Activated naive CD8-positive, alpha-beta T cell treated with anti-CD3 and anti-CD28 coated beads for 36 hours (primary cell): ENCODE results near the gene TCF19. TPM values are rescaled to one million over a fixed set of nuclear protein-coding genes. Genes with fewer than 3 reads are reported as not detected.

Experiments
- DNase-seq: peaks from one replicate; pipeline ENCODE4 v3.0.0; 2021
- H3K27ac Mint-ChIP-seq: one replicate; pipeline ENCODE4 v1.8.0; 2022; ENCODE audit warnings: mild to moderate bottlenecking, moderate library complexity, mixed read lengths
- H3K27me3 Mint-ChIP-seq: one replicate; pipeline ENCODE4 v1.8.0; 2022; ENCODE audit warnings: mild to moderate bottlenecking, mixed read lengths
- H3K36me3 Mint-ChIP-seq: one replicate; pipeline ENCODE4 v1.8.0; 2021; ENCODE audit warnings: mild to moderate bottlenecking, mixed read lengths
- H3K4me1 Mint-ChIP-seq: one replicate; pipeline ENCODE4 v1.8.0; 2021; ENCODE audit warnings: mixed read lengths
- H3K4me3 Mint-ChIP-seq: one replicate; pipeline ENCODE4 v1.8.0; 2022; ENCODE audit warnings: mild to moderate bottlenecking, moderate library complexity, mixed read lengths
- H3K9me3 Mint-ChIP-seq: one replicate; pipeline ENCODE4 v1.8.0; 2022; ENCODE audit warnings: mixed read lengths
- total RNA-seq, 2 experiments: library from RNA; stranded (reverse); gene quantifications; one replicate each; pipeline ENCODE4 v1.2.3, GENCODE V29; 2021

Gene TCF19
- total RNA-seq, 2 experiments from 2014 or later: 86.1 to 89.8 TPM

DNA sequence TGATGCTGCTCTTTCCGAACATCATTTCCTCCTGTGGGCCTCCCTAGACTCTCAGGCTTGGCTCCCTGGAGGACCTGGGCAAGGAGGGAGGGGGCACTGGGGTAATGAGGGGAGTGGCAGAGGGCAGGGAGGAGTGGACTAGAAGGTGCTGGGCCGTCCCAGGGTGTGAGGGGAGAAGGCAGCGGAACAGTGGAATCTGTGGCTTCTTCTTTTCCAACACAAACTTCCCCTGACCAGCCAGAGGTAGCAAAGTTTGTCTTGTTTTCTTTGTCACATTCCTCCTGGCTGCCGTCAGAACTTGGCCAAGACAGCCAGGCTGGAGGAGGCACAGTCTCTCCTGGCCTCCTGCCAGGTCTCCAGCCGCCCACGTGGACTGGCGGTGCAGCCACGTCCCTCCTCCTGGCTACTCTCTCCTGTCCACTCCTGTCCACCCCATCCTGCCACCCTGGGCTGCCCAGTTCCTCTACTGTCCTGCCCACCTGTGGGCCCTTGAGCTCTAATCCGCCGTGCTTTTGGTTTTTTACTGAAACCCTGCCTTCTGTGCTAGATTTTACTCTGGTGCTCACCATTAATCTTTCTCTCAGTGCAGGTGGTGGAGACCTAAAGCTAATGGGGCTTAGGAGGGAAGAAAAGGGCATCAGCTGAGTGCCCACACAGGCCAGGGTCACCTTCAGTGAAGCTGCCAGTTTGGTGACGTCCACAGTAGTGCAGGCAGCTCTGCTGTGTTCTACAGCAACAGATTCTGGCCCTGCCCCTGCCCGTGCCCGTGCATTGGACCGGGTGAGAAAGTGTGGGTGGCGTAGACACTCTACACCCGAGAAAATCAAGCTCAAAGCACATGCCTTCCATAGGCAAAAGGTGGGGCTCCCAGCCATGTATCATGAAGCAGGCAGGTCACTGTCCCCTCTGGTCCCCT is 35.3 kb upstream of the TCF19 start:
- no peaks in the 10 kb centered on the region for H3K36me3 Mint-ChIP-seq
- no peak for DNase-seq
- H3K27ac Mint-ChIP-seq: no peak overlapping the region
- H3K27me3 Mint-ChIP-seq: peaks cover 2% of the 10 kb centered on the region
- peaks cover 3% of the 10 kb centered on the region for H3K4me1 Mint-ChIP-seq
- H3K4me3 Mint-ChIP-seq: no peak overlapping the region
- no peaks in the 10 kb centered on the region for H3K9me3 Mint-ChIP-seq

DNA sequence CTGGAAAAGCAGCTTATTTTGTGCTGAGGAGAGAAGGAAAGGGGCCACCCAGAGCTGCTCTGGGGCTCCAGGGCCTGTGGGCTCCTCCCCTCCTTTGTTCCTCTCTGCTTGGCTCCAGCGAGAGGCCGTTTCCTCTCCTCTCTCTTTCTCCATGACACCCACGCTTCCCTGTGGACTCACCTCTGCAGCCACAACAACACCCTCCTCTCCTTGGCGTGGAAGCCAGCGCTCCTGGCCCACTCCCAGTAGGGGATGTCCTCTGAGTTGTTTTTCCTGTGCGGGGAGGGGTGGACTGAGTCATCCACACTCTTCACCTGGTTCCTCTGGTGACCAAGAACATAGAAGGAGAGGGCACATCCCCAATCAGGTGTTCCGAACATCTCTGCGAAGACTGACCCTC is 33.2 kb upstream of the TCF19 start:
- Mint-ChIP-seq H3K4me1 (peaks cover 5% of the 10 kb centered on the region), H3K27me3 (peaks cover 13% of the 10 kb centered on the region), H3K4me3 (no peak overlapping the region), H3K27ac (no peak overlapping the region), H3K36me3 (no peaks in the 10 kb centered on the region), H3K9me3 (no peaks in the 10 kb centered on the region)
- no peak for DNase-seq

DNA sequence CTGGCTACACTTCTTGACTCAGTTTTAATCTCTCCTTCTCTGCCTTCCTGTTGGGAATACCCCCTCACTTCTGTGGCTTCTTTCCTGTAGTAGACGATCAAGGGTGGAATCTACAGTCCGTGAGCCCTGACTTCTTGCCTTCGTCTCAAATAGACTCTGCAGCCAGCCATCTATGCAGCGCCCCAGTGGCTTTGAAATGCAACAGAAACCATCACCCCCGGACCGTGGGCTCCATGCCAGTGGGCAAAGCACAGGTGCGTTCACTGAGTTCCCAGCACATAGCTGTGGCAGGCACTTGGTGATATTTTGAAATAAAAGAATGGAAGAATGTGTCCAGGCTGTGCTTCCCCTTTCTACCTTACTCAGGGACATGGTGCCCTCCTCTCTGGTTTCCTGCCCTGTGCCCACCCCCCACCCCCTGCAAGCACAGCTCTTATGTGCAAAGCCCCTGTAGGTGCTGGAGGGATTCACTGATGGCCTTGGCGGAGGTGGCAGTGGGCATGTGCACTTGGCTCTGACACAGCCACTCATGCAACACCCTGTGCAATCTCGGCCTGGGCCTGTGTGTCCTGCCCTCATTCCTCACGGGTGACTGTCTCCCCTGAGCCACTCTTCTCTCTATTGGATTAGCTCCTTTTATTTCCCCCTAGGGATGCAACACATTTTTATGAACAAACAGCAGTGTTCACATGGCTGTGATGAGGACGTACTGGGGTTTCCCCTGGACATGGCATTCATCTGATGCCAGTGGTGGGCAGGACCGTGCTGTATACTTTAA is 32.6 kb upstream of the TCF19 start:
- H3K27ac Mint-ChIP-seq: no peak overlapping the region
- no peak overlapping the region for H3K4me3 Mint-ChIP-seq
- no peaks in the 10 kb centered on the region for H3K36me3 Mint-ChIP-seq
- H3K4me1 Mint-ChIP-seq: peaks cover 5% of the 10 kb centered on the region
- no peaks in the 10 kb centered on the region for H3K9me3 Mint-ChIP-seq
- DNase-seq: no peak
- H3K27me3 Mint-ChIP-seq: peaks cover 13% of the 10 kb centered on the region

DNA sequence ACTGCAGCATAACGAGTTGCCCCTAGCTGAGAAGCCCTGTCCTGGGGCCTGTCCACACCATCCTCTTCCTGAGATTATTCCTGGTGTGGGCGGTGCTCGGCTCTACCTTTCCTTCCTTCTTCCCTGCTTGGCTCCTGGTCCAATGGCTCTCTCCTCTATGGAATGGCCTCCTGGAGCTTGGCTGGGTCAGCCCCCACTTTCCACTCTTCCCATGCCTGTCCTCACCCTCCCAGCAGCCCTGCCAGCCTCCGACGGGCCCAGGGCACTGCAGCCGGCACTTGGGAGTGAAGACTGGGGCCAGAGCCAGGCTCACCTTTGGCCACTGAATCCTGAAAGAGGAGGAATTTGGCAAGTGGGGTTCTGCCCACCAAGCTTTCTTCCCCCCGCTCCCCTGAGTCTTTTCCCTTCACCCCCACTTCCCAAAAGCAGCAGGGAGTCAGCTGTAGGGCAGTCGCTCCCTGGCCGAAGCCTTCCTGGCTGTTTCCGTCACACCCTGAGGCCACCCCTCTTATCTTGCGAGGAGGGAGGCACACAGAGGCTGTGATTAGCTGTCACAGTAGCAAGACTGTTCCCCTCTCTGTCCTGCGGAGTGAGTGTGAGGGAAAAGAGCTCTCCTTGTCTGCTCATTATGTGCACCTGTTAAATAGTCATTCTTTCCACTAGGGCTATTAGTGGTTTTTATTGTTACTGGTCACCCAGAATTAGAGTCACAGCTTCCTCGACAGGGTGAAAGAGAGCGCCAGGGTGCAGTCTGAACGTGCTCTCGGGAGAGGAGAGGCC is 31.8 kb upstream of the TCF19 start:
- H3K27ac Mint-ChIP-seq: no peak overlapping the region
- H3K27me3 Mint-ChIP-seq: peaks cover 13% of the 10 kb centered on the region
- H3K9me3 Mint-ChIP-seq: no peaks in the 10 kb centered on the region

DNA sequence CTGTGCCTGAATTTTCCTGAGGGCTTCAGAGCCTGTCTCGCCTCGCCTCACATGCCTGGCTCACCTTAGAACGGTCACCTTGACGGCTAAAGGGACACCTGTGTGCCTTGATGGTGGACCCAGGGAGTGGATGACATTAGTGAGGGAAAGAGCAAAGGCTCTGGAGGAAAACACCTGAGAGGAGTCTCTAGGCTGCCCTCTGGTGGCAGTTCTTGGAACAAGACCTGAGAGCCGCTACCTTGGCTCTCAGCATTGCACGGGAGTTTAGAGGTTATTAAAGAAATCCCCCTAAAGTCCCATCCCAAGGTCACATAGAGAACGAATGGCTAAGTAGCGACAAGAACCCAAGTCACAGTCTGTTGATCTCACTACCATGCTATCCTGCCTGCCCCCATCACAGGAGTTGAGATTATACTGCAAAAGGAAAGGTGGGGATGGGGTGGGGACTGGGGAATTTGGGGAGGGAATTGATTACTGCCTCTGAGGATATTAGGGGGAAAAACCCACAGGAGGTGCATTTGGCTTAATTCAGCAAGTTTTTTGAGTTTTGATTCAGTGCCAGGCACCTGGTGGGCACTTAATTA is 30.2 kb upstream of the TCF19 start:
- Mint-ChIP-seq H3K4me3 (no peak overlapping the region), H3K36me3 (no peaks in the 10 kb centered on the region), H3K27me3 (peaks cover 13% of the 10 kb centered on the region), H3K27ac (no peak overlapping the region), H3K9me3 (no peaks in the 10 kb centered on the region), H3K4me1 (peaks cover 5% of the 10 kb centered on the region)
- DNase-seq: peak; percentile 62

More for the DNA sequence above, 31.8 kb upstream of the TCF19 start:
- no peak overlapping the region for H3K4me3 Mint-ChIP-seq
- no peaks in the 10 kb centered on the region for H3K36me3 Mint-ChIP-seq
- H3K4me1 Mint-ChIP-seq: peaks cover 5% of the 10 kb centered on the region
- no peak for DNase-seq

DNA sequence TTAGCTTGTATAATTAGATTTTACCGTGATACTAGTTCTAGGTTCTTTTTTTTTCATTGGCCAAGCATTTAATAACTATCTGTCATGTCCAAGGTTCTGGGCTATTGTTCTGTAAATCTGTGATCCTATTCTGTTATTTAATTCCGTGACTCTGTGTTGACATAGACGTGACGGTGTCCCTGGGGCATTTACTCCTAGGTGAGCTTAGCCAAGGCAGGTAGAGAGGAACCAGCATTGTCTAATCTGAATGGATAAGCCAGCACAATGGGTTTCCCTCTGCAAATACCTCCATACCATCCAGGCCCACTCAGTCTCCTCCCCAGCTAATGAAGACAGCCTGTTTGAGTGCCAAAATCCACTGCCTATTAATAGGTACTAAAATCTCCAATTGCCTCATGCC is 29.3 kb upstream of the TCF19 start:
- Mint-ChIP-seq H3K27me3 (peaks cover 13% of the 10 kb centered on the region), H3K4me3 (no peak overlapping the region), H3K27ac (no peak overlapping the region), H3K36me3 (no peaks in the 10 kb centered on the region), H3K4me1 (peaks cover 5% of the 10 kb centered on the region), H3K9me3 (no peaks in the 10 kb centered on the region)
- DNase-seq: no peak

DNA sequence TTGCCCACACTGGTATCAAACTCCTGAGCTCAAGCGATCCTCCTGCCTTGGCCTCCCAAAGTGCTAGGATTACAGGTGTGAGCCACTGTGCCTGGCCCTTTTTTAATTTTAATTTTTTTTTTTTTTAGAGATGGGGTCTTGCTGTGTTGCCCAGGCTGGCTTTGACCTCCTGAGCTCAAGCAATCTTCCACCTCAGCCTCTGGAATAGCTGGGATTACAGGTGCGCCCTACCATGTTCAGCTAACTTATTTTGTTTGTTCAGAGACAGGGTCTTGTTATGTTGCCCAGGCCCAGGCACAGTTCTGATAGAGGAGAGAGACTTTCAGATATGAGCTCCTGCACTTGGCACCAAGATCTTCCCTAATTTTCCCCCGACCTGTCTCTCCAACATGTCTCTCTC is 27.6 kb upstream of the TCF19 start:
- Mint-ChIP-seq H3K4me3 (no peak overlapping the region), H3K36me3 (no peaks in the 10 kb centered on the region), H3K27ac (no peak overlapping the region), H3K4me1 (peaks cover 5% of the 10 kb centered on the region), H3K27me3 (peaks cover 13% of the 10 kb centered on the region), H3K9me3 (no peaks in the 10 kb centered on the region)
- no peak for DNase-seq

DNA sequence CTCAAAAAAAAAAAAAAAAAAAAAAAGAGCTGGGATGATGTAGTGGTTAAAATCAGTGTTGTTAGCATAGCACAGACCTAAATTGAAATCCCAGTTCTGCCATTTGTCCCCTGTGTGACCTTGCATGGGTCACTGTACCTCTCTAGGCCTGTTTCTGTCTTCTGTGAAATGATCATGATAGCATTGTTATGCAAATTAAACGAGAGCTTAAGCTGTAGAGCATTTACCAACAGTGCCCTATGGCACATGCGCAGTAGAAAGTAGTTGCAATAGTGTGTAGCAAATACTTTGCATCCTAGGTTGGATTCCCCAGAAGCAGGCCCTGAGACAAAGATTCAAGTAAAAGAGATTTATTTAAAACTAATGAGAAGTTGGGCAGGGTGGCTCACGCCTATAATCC is 26.8 kb upstream of the TCF19 start:
- H3K4me1 Mint-ChIP-seq: peaks cover 5% of the 10 kb centered on the region
- H3K36me3 Mint-ChIP-seq: no peaks in the 10 kb centered on the region
- no peak overlapping the region for H3K4me3 Mint-ChIP-seq
- H3K27ac Mint-ChIP-seq: no peak overlapping the region
- no peaks in the 10 kb centered on the region for H3K9me3 Mint-ChIP-seq
- H3K27me3 Mint-ChIP-seq: peaks cover 13% of the 10 kb centered on the region
- no peak for DNase-seq

DNA sequence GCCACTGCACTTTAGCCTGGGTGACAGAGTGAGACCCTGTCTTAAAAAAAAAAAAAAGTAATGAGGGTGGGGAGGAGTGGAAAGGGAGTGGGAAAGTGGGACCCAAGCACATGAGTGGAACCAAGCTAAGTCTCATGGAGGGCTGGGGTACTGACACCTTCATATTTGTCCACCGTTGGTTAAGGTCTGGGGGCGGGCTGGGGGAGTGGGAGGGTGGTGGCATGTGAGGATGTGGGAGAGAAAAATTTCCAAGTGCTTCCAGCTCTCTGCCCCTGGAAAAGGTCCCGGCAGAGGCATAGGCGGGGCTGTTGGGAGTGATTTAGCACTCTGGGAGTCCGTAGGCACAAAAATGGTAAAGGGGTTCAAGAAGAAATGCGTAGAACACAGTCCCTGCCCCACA is 25.6 kb upstream of the TCF19 start:
- H3K4me3 Mint-ChIP-seq: no peak overlapping the region
- H3K27me3 Mint-ChIP-seq: peaks cover 13% of the 10 kb centered on the region
- H3K4me1 Mint-ChIP-seq: peaks cover 9% of the 10 kb centered on the region
- H3K36me3 Mint-ChIP-seq: no peaks in the 10 kb centered on the region
- H3K27ac Mint-ChIP-seq: no peak overlapping the region
- no peak for DNase-seq
- no peaks in the 10 kb centered on the region for H3K9me3 Mint-ChIP-seq

DNA sequence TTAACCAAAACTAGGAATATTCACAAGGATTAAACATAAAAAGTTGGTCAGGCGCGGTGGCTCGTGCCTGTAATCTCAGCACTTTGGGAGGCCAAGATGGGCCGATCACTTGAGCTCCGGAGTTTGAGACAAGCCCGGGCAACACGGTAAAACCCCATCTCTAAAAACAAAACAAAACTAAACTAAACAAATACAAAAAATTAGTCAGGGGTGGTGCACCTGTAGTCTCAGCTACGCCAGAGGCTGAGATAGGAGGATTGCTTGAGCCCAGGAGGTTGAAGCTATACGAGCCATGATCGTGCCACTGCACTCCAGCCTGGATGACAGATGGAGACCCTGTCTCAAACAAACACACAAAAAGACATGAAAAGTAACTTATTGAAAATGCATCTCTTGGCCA is 22.7 kb upstream of the TCF19 start:
- peaks cover 4% of the 10 kb centered on the region for H3K4me1 Mint-ChIP-seq
- DNase-seq: no peak
- no peak overlapping the region for H3K27ac Mint-ChIP-seq
- H3K9me3 Mint-ChIP-seq: no peaks in the 10 kb centered on the region
- H3K36me3 Mint-ChIP-seq: no peaks in the 10 kb centered on the region
- H3K27me3 Mint-ChIP-seq: no peaks in the 10 kb centered on the region
- H3K4me3 Mint-ChIP-seq: no peak overlapping the region

DNA sequence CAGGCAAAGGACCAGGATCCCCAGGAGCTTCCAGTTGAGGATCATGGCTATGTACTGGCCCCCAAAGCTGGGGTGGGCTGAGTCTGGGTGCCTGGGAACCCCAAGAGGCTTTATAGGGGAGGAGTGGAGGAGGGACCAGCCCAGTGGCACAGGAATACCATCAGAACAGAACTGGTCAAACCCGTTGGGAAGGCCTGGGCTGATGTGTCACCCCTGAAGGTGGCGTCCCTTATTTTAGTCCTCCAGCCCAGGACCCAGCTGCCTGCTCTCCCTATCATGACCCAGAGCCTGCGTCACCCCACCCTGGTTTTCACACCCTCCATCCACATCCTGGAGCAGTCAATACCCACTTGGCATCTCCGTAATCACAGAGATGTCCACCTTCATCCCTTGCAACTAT is 19.4 kb upstream of the TCF19 start, which contains the start of gene PSORS1C2:
PSORS1C2 (minus strand) TSS at position 85 of the 400 bp plus-strand sequence; CDS start at position 45, 40 bp downstream.
- no peak for DNase-seq
- H3K9me3 Mint-ChIP-seq: no peaks in the 10 kb centered on the region
- no peaks in the 10 kb centered on the region for H3K27me3 Mint-ChIP-seq
- H3K4me3 Mint-ChIP-seq: peak within 1 kb of the TSS; percentile 52
- peaks cover 4% of the 10 kb centered on the region for H3K4me1 Mint-ChIP-seq
- peaks cover 4% of the 10 kb centered on the region for H3K36me3 Mint-ChIP-seq
- no peak within 1 kb of the TSS for H3K27ac Mint-ChIP-seq

DNA sequence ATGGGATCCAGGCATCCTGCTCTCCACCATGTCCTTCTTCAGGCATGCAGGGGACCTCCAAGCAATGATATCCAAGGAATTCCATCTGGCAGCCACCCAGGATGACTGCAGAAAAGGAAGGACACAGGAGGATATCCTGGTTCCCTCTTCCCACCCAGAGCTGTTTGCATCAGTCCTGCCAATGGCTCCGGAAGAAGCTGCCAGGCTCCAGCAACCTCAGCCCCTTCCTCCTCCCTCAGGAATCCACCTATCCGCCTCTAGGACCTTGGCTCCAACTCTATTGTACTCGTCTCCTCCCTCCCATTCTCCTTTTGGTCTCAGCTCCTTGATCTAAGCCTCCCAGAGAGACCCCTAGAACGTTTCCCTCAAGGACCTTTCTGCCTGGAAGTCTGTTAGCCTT is 18.8 kb upstream of the TCF19 start:
- Mint-ChIP-seq H3K36me3 (peaks cover 4% of the 10 kb centered on the region), H3K27me3 (no peaks in the 10 kb centered on the region), H3K27ac (no peak overlapping the region), H3K4me3 (no peak overlapping the region), H3K4me1 (peaks cover 4% of the 10 kb centered on the region), H3K9me3 (no peaks in the 10 kb centered on the region)
- DNase-seq: no peak

DNA sequence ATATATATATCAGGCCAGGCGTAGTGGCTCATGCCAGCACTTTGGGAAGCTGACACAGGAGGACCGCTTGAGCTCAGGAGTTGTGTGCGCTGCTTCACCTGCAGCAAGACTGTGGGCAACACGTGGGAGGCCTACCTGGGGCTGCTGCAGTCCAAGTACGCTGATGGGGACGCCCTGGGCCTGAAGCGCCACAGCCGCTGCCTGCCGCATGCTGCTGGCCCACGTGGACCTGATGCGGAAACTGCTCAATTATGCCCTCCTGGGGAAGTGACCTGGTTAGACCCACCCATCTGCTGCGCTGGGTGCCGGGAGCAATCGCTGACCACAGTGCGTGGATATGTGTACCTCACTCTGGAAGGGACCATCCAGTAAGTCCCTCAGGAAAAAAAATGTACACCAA is 17.7 kb upstream of the TCF19 start:
- no peaks in the 10 kb centered on the region for H3K9me3 Mint-ChIP-seq
- peaks cover 4% of the 10 kb centered on the region for H3K36me3 Mint-ChIP-seq
- H3K4me1 Mint-ChIP-seq: peaks cover 4% of the 10 kb centered on the region
- no peak overlapping the region for H3K4me3 Mint-ChIP-seq
- no peaks in the 10 kb centered on the region for H3K27me3 Mint-ChIP-seq
- no peak overlapping the region for H3K27ac Mint-ChIP-seq
- no peak for DNase-seq

DNA sequence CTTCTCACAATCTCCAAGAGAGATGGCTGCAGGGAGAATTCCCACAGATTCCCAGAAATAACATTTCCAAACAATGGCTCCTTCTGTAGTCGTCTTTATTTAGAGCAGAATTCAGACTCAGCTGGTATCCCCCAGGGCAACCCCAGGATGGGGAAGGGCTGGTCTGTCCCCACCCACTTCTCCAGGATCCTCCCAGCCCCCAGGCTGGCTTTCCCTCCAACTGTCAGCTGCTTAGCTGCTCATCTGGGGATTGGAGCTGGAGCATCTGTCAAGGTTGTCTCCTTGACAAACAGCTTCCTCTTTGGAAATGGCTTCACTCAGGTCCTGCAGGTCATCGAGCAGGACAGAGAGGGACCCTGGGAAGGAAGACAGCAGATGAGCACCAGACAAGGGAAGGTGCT is 16.0 kb upstream of the TCF19 start:
- Mint-ChIP-seq H3K36me3 (peaks cover 4% of the 10 kb centered on the region), H3K4me1 (peaks cover 4% of the 10 kb centered on the region), H3K27ac (no peak overlapping the region), H3K4me3 (no peak overlapping the region), H3K9me3 (no peaks in the 10 kb centered on the region), H3K27me3 (no peaks in the 10 kb centered on the region)
- no peak for DNase-seq
